ENCODE data around the gene ARPC1B.
A peak's percentile ranks its signal among the peaks of the same experiment; 100 is the strongest.

ARPC1B gene

DNA sequence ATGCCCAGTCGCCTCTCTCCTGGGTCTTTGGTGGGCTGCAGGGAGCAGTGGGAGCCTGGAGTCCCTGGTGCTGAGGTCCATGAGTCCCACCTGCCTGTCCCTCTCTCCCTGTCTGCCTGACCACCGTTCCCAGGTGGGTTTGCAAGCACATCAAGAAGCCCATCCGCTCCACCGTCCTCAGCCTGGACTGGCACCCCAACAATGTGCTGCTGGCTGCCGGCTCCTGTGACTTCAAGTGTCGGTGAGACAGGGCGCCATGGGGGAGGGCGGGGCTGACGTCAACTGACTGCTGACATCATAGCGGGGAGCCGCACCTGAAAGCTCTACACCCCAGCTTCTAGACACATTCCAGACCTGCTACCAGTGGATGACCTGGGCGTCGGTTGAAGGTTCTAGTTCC is 15.2 kb downstream of the ARPC1B start:
- DNase-seq (ENCODE audit: low read depth in 2 of 2): no peak

DNA sequence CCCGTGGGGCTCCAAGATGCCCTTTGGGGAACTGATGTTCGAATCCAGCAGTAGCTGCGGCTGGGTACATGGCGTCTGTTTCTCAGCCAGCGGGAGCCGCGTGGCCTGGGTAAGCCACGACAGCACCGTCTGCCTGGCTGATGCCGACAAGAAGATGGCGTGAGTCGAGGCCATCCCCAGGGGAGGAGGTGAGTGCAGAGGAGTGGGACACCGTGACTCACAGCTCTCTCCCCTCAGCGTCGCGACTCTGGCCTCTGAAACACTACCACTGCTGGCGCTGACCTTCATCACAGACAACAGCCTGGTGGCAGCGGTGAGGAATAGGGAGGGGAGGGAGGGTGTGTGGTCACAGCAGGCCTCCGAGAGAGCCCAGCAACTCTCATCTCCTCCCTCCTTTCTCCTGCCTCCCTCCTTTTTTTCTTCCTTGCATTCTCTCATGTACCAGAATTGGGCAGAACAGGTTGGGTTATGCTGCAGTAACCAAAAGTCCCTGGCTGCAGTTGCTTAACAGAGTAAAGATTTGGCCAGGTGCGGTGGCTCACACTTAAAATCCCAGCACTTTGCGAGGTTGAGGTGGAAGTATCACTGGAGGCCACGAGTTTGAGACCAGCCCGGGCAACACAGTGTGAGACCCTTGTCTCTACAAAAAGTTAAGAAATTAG is 16.5 kb downstream of the ARPC1B start:
- no peak for DNase-seq (ENCODE audit: low read depth in 2 of 2)

DNA sequence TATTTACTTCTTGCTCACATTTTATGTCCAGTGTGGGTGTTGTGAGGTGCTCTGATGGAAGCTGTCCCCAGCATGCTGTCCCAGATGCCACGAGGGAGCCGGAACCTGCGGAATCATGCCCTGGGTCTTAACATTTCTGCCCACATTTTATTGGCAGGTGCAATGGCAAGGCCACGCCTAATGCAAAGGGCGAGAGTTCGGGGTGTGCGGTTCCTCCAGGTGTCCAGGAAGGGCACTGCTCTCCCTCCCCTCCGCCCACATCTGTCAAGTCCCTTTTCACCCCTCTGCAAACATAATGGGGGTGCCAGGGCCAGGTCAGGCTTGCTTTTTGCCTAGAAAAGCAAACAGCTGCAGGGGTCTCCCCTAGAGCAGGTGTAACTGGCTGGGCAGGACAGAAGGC is 17.5 kb downstream of the ARPC1B start:
- DNase-seq (ENCODE audit: low read depth in 2 of 2): no peak

DNA sequence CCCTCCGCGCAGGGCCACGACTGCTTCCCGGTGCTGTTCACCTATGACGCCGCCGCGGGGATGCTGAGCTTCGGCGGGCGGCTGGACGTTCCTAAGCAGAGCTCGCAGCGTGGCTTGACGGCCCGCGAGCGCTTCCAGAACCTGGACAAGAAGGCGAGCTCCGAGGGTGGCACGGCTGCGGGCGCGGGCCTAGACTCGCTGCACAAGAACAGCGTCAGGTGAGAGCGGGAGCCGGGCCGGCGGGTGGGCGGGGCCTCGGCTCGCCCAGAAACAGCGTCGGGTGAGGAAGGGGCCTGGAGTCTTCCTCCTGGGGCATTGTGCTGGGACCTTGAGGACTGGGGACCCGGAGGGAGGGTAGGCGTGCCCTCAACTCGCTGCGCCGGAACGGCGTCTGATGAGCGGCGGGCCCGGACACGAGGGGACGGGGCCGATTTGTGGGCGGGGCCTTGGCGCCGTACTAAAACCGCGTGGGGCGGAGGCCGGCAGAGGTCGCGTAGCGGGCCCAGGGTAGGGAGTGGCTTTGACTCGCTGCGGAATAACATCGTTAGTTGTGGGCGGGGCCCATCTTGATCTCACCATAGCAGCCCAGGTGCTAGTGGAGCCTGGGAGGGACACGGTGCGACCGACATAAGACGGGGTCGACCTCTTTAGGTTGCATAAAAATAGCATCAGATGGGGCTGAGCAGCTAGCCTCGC is 18.3 kb downstream of the ARPC1B start:
- DNase-seq (ENCODE audit: low read depth in 2 of 2): peak; percentile 51 to 57

DNA sequence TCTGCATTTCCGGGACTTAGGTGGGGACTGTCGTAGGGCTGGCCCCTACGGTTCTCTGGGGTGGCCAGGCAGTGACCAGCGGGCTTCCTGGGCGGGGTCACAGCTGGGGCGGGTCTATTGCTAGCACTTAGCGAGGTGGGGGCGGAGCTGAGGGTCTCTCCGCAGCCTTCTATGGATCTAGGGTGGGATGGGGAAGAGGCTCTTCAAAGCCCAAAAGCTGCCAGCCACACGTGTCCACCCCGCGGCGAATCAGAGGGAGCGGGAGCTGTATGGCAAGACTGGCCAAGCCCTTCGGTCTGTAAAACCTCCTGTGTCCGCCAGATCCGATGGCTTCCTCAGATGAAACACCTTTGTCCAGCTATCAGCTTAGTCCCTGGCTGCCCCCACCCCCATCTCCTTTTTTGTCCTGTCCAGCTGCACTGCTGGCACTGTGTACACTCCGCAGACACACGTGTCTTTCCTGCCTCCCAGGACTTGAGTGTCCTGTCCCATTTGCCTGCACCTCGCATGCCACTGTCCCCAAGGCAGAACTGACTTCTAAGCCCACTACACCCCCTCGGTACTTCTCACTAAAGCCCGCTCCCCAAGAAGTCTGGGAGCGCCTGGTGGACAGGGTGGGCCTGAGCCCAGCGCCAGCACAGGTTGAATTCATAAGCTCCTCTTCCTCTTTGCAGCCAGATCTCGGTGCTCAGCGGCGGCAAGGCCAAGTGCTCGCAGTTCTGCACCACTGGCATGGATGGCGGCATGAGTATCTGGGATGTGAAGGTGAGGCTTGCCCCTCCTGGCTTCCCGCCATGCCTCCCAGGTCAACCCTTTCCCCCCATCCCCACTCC is 19.0 kb downstream of the ARPC1B start:
- DNase-seq (ENCODE audit: low read depth in 2 of 2): no peak

DNA sequence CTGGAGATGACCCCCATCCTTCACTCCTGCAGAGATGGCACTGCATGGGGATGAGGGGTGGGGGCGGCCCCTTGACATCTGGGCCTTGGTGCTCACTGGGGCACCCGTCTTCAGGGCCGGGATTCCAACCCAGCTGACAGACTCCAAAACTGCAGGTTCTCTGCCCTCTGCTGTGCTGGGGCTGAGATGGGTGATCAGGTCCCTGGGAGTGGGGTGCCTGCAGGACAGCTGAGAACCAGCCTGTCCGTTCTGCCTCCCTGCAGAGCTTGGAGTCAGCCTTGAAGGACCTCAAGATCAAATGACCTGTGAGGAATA is 19.6 kb downstream of the ARPC1B start:
- no peak for DNase-seq (ENCODE audit: low read depth in 2 of 2)

DNA sequence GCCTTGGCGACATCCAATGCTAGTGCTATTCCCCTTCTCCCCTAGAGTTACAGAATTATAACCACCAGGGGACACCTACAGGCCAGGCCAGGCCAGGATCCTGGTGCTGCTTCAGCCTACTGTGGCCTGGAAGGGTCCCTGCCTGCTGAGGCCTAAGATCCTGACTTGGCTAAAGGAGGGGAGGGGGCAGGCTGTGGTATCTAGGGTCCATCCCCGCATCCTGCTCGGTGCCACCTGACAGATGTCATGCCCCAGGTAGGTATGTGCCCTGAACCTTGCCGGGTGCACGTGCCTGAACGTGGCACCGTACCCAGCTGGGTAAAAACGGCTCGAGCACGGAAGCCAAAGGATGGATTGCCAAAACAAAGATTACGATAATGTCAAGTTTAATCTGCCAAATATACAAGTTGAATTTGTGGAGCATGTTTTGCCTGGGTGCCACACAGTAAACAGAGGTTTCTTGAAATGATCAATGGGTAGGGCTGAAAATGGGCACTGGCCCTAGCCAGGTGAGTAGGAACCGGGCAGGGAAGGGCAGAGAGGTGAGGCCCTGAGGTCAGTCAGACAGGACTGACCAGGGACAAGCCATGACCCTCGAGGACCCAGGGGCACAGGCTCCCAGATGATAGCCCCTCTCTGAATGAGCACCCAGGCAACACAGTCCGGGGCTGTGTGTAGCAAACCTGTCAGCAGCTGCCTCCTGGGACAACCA is 21.2 kb downstream of the ARPC1B start:
- DNase-seq (ENCODE audit: low read depth in 2 of 2): no peak

DNA sequence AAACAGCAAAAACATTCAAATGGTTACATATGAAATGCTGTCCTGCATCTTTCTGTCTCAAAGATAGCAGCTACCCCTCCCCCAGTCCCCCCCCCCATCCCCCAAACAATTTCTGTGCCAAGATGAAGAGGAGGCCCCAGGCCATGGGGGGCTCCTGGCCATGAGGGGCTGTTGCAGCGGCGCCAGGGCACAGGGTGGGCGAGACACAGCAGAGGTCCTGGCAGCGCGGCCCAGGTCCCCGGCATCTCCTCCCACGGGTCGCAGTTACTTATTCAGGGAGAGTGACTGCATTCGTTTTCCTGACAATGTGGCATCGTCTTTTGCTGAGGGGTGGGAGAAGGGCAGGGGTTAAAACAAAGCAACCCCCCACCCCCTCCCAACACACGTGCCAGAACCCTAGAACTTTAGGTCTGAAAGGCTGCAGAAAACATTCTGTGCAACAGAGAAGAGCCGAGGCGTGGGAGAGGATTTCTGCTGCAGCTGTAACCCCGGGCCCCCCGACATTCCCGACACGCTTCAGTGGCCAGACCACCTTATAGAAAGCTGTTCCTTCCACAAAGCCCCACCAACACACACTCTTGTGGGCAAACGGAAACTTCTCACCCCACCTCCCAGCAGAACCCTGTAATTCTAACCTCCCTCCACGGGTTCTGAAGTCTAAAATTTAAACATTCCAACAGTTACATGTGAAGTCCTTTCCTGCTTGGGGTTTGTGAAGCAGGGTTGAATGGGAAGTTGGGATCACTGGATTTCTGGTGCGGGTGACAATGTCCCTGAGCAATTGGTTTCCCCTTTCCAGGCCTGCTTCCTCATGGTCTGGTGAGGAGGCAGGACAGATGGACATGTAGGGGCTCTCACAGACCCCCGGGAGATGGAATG is 22.1 kb downstream of the ARPC1B start:
- DNase-seq (ENCODE audit: low read depth in 2 of 2): no peak

DNA sequence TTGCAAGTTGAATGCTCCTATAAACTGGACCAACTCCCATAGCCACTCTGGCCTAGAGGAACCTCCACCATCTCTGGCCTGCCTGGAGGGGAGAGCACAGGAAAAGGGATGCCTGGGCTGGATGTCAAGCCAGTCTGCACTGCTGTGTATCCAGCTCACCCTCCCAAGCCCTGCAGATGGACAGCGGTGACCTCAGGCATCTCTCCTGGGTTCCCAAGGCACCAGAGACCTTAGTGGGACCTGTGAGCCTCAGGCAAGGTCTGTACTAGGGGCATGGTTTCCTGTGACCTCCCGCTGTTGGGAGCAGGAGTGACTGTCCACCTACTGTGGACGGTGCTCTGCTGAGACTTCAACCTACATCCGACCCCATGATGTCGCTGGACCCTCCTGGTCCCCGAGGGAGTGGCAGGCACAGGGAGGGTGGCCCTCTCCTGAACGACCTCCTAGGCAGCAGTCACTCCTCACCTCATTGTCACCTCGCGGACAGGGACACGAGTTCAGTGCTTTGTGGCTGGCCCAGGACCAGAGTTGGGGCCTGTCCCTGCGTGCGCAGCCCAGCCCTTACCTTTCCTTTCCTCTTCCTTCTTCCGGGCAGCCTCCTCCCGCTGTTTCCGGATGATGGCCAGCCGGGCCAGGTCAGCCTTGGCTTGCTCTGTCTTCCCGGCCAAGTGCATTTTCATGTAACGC is 22.9 kb downstream of the ARPC1B start:
- DNase-seq (ENCODE audit: low read depth in 2 of 2): no peak

DNA sequence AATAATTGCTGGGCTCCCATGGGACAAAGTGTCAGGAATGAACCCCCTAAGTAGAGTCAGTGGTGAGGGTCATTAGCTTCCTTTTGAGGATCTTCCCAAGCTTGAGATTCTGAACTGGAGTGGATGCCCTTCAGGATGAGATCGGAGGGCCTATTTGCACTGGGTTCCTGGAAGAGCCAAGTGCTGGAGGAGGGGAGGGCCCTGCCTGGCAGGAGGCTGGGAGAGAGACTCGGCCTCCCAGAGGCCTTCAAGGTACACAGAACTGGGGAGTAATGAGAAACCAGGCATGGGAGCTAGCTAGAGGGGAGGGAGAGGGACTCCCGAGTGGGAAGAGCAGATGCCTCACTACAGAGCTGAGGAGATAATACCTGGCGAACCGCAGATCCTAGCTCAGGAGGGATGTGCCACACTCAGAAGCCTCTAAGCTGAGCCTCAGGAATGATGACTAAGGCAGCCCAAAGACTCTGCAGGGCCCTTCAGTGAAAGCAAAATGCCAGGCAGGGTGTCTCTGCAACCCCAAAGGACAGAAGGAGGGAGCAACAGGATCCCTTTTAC is 24.4 kb downstream of the ARPC1B start:
- DNase-seq (ENCODE audit: low read depth in 2 of 2): no peak

DNA sequence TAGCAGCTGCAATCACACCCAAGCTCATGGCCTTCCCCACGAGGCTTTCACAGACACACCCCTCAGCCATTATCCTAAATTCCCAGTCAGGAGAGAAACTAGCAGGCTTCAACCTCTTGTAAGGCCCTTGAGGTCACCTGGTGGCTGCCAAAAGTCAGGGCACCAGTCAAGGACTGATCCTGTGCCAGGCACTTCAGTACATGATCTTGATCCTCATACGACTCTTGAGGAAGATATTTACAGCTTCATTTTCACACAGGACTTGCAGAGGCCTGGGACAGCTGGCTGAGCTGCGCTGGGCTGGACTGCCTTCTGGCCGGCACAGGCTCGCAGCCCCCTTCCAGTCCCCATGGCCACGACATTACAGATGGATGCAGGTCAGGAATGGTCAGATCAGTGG is 25.1 kb downstream of the ARPC1B start:
- DNase-seq (ENCODE audit: low read depth in 2 of 2): no peak

DNA sequence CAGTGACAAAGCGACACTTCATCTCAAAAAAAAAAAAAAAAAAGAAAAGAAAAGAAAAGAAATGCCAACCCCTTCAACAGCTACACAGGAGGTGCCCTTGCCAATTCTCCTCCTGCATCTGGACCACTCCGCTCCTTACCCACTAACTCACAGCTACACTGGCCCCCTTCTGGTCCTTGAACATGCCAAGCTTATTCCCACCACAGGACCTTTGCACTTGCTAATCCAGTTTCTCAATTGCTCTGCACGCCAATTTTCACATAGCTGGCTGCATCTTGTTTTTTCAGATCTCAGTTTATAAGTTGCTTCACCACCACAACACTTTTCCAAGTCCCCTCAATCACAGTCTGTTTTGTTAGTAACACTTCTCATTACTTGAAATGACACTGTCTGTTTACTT is 28.3 kb downstream of the ARPC1B start:
- DNase-seq (ENCODE audit: low read depth in 2 of 2): no peak

DNA sequence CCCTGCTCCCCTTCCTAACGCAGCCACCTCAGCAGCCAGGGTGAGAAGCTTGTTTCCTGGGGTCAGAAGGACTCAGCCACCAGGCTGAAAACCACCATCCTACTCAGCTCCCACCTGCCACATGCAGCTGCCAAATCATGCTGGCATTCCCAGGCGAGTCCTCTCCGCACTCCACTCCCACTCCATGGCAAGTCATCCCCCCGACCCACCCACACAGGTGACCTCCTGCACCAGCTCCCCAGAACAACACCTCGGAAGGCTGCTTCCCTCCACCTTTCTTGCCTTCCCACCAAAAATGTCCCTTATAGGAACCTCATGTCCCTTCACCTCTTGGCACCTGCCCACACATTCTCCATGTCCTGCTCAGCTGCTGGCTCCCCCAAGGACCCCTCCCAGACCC is 29.2 kb downstream of the ARPC1B start:
- no peak for DNase-seq (ENCODE audit: low read depth in 2 of 2)

DNA sequence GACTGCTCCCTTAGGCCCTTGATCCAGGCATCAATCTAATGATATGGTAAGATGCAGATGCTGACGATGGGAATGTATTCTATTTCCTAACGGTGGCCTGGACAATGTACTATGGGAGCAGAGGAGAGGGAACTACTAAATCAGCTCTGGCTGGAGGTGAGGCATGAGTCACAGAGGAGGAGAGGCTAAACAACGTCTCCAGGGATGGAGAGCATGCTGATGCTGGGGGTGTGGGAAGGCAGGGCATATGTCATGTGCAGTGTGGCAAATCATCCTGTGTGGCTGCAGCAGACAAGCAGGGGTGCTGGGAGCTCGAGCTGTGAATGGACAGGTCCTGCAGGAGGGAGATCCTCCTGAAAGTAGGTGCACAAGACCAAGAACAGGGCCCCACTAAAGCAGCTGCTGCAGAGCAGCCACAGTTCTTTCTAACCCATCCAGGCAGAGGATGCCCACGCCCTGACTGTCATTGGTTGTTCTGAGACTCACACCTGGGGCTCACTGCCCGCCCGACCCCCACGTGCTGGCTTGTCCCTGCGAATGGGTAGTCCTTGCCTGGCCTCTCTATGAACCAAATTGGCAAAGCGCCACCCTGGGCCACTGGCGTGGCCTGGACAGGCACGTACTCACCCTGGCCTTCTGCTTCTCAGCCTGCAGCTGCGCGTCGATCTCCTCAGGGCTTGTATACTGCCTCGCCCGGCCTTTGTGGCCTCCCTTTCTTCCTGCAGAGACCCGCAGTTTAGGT is 29.9 kb downstream of the ARPC1B start:
- no peak for DNase-seq (ENCODE audit: low read depth in 2 of 2)

DNA sequence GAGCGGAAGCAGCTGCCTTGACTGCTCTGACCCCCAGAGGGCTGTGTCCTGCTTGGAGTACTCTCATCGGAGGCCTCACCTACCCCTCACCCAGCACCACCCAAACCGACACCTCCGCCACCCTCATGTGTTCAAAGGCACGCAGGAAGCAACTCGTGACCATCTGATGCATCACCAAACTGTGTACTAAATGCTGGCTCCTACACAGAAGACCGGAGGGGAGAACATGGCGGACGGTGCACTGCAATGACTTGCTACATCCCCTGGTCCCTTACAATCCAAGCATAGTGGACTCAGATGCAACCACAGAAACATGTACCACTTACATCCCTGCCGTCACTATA is 30.4 kb downstream of the ARPC1B start:
- DNase-seq (ENCODE audit: low read depth in 2 of 2): no peak

DNA sequence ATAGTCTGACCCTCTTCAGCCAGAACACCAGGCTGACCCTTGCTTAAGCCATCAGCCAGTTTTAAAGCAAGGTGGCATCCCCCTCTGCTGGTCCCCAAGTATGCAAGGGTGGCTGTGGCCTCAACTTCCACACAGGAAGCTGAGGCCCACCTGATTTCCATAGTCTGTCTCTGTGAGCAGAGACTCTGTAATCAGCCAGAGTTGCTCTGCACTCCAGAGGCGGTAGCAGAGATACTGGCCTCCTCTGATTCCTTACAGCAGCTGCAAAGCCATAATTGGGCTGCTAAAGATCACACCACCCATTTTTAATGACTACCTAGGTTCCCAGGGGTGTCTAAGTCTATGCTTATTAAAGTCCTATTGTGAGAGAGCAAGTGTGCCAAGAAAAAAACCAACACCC is 32.0 kb downstream of the ARPC1B start:
- DNase-seq (ENCODE audit: low read depth in 2 of 2): no peak

DNA sequence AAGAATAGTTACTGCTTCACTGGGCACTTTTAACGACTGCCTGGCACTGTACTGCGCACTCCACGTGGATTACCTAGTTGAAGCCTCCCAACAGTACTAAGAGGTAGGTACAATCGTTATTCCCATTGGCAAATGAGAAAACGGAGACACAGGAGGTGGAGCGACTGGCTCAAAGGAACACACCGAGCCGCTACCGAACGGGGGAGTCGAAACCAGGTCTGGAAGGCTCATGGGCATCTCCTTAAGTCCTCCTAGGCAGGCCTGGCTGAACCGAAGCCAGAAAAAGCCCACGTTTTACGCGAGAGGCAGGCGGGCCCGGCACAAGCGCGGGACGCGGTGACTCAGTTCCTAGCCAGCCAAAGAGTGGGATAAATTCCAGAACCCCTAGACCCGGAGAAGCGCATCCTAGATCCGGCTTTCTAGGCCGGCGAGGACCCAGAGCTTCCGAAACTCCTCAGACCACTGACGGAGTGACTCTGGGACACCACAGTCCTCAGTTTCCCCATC is 33.4 kb downstream of the ARPC1B start:
- no peak for DNase-seq (ENCODE audit: low read depth in 2 of 2)

DNA sequence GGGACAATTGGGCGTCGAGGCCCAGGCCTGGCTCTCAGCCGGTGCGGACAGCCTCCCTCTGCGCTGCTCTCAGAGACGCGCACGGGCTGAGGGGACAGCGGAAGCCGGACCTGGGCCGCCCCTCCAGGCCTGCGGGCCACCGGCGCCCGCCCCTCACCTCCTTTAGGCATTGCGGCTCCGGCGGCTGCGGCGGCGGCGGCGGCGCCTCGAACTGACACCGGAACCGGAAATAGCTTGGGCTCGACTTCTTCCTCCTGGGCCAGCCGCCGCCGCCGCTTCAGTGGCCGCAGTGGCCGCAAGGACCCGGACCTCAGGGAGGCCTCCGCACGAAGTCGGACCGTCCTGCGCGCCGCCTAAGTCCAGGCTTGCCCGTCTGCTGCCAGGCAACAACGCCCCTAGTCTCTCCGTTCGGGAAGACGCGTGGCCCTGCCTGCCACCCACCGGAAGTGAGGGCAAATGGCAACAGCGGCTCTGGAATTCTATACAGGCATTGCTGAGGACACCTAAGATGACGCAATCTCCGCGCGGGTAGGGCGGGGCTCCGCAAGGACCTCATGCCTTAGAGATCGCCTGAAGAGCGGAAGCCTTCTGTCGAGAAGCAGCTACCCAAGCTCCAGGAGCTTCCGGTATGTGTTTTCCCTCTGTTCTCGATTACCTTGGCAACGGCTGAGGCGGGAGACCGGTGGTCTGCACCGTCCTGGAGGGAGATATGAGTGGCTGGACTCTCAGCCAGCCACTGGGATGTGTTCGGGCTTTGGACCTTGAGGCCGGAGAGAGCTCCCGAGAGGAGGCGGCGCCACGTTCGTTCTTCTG is 34.1 kb downstream of the ARPC1B start, which contains the start of the genes BUD31 and PDAP1:
TSS of gene BUD31 (plus strand) at position 591 of the 813 bp plus-strand sequence. CDS start 2,124 bp downstream, outside the sequence.
TSS of gene PDAP1 (minus strand) at position 219 of the 813 bp plus-strand sequence. CDS start at position 170, 49 bp downstream.
- peak; percentile 83 to 86 for DNase-seq (ENCODE audit: low read depth in 2 of 2)

DNA sequence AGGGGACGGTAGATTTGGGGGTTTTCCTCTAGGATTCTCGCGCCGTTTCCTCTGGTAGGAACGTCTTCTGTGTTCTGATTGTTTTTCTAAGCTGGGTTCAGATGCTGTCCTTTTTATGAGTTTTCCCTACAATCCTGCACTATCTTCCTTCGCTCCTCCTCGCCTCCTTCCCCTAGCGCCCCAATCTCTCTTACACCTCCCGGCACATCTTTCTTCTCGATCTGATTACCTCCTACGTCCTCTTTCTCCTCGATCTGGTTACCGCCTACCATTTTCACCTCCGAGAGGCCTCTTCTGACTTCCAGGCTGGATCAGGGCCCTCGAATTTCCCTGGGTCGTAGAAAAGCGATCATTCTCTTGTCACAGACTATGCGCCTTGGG is 34.7 kb downstream of the ARPC1B start:
- no peak for DNase-seq (ENCODE audit: low read depth in 2 of 2)

Data from stimulated activated CD4-positive, alpha-beta T cell treated with anti-CD3 and anti-CD28 coated beads, Interleukin-1b, Interleukin-23, amount 100 ng/mL, for 1 hour (primary cell).